Mesenchymal stem cell (in vitro differentiated cells and primary cell): Measurements from ENCODE around the gene HTRA3.
A peak's percentile ranks its signal among the peaks of the same experiment; 100 is the strongest.

Source experiments
- DNase-seq: peaks from one replicate; pipeline ENCODE4 v3.0.0-alpha.2; 2013
- H2AFZ ChIP-seq: one replicate; pipeline ENCODE4 v1.6.1; 2013; ENCODE audit warnings: low read depth, mild to moderate bottlenecking, control low read depth, inconsistent platforms, low read length, moderate library complexity
- H2AK5ac ChIP-seq: 2 replicates; pipeline ENCODE4 v1.6.1; 2013; ENCODE audit warnings: low read length, moderate library complexity, mild to moderate bottlenecking, inconsistent platforms; ENCODE audit not compliant: severe bottlenecking
- H2BK120ac ChIP-seq: one replicate; pipeline ENCODE4 v1.6.1; 2013; ENCODE audit warnings: low read depth, mild to moderate bottlenecking, inconsistent platforms, low read length, moderate library complexity
- H2BK12ac ChIP-seq, 2 experiments: one replicate each; pipeline ENCODE4 v1.6.1; 2013; ENCODE audit warnings: inconsistent platforms in 2 of 2, low read length in 2 of 2, mild to moderate bottlenecking in 2 of 2, moderate library complexity in 2 of 2, control low read depth in 1 of 2
- H2BK15ac ChIP-seq: one replicate; pipeline ENCODE4 v1.6.1; 2013; ENCODE audit warnings: mild to moderate bottlenecking, low read depth, inconsistent platforms; ENCODE audit not compliant: poor library complexity, severe bottlenecking
- H2BK5ac ChIP-seq: 2 replicates; pipeline ENCODE4 v1.6.1; 2013; ENCODE audit warnings: low read depth, mild to moderate bottlenecking, low read length, control low read depth, inconsistent platforms; ENCODE audit not compliant: poor library complexity, severe bottlenecking
- H3K14ac ChIP-seq, 2 experiments: one replicate each; pipeline ENCODE4 v1.6.1; 2013; ENCODE audit warnings: inconsistent platforms in 2 of 2, low read length in 2 of 2, control low read depth in 1 of 2, mild to moderate bottlenecking in 1 of 2, moderate library complexity in 1 of 2
- H3K18ac ChIP-seq, 2 experiments: one replicate each; pipeline ENCODE4 v1.6.1; 2013; ENCODE audit warnings: inconsistent platforms in 2 of 2, low read length in 2 of 2, control low read depth in 1 of 2, low read depth in 1 of 2, mild to moderate bottlenecking in 1 of 2
- H3K23ac ChIP-seq, 2 experiments: one replicate each; pipeline ENCODE4 v1.6.1; 2013; ENCODE audit warnings: inconsistent platforms in 2 of 2, low read length in 2 of 2, mild to moderate bottlenecking in 2 of 2, moderate library complexity in 2 of 2, control low read depth in 1 of 2
- H3K27ac ChIP-seq: 2 replicates; pipeline ENCODE4 v1.5.1; 2013; ENCODE audit warnings: mild to moderate bottlenecking, moderate library complexity, low read length, control low read depth, inconsistent platforms; ENCODE audit not compliant: poor library complexity, severe bottlenecking
- H3K27me3 ChIP-seq, 2 experiments: 2 replicates each; pipeline versions ENCODE4 v1.6.1 to v1.7.0; 2013; ENCODE audit warnings: low read length in 2 of 2, mild to moderate bottlenecking in 2 of 2, moderate library complexity in 2 of 2, control low read depth in 1 of 2, inconsistent platforms in 1 of 2; ENCODE audit not compliant: control insufficient read depth in 1 of 2, insufficient read depth in 1 of 2
- H3K36me3 ChIP-seq, 2 experiments: 2 replicates each; pipeline versions ENCODE4 v1.6.1 to v1.7.0; 2013; ENCODE audit warnings: low read length in 2 of 2, control low read depth in 1 of 2, inconsistent platforms in 1 of 2, low read depth in 1 of 2, mild to moderate bottlenecking in 1 of 2; ENCODE audit not compliant: insufficient read depth in 2 of 2, control insufficient read depth in 1 of 2
- H3K4ac ChIP-seq, 2 experiments: one replicate each; pipeline ENCODE4 v1.6.1; 2013; ENCODE audit warnings: inconsistent platforms in 2 of 2, low read length in 2 of 2, mild to moderate bottlenecking in 2 of 2, moderate library complexity in 2 of 2, control low read depth in 1 of 2, low read depth in 1 of 2
- H3K4me1 ChIP-seq: 2 replicates; pipeline ENCODE4 v1.6.1; 2013; ENCODE audit warnings: low read depth, low read length, control low read depth; ENCODE audit not compliant: control insufficient read depth, insufficient read depth
- H3K4me2 ChIP-seq: 2 replicates; pipeline ENCODE4 v1.6.1; 2013; ENCODE audit warnings: low read length, mild to moderate bottlenecking, inconsistent platforms; ENCODE audit not compliant: poor library complexity, severe bottlenecking
- H3K4me3 ChIP-seq, 2 experiments: 2 replicates each; pipeline versions ENCODE4 v1.5.1 to v1.7.0; 2013; ENCODE audit warnings: low read length in 2 of 2, mild to moderate bottlenecking in 2 of 2, control low read depth in 1 of 2, low read depth in 1 of 2; ENCODE audit not compliant: insufficient read depth in 1 of 2
- H3K79me1 ChIP-seq: replicated peaks from 2 replicates; pipeline ENCODE4 v1.6.1; 2013; ENCODE audit warnings: mild to moderate bottlenecking, control low read depth, low read length, inconsistent platforms; ENCODE audit not compliant: poor library complexity, severe bottlenecking
- H3K9ac ChIP-seq: 2 replicates; pipeline ENCODE4 v1.7.0; 2013; ENCODE audit warnings: mild to moderate bottlenecking, low read length, moderate library complexity
- H3K9me3 ChIP-seq: 2 replicates; pipeline ENCODE4 v1.7.0; 2013; ENCODE audit warnings: mild to moderate bottlenecking, low read length; ENCODE audit not compliant: control insufficient read depth
- H4K8ac ChIP-seq: one replicate; pipeline ENCODE4 v1.6.1; 2013; ENCODE audit warnings: inconsistent platforms, mild to moderate bottlenecking, low read length, moderate library complexity
- H4K91ac ChIP-seq: one replicate; pipeline ENCODE4 v1.6.1; 2013; ENCODE audit warnings: mild to moderate bottlenecking, low read length, inconsistent platforms
- WGBS: methylation state at CpG from one replicate; pipeline ENCODE4 v1.1.7; 2013; ENCODE audit warnings: mixed read lengths; 5-methylcytosine and 5-hydroxymethylcytosine counted together

Gene HTRA3

DNA sequence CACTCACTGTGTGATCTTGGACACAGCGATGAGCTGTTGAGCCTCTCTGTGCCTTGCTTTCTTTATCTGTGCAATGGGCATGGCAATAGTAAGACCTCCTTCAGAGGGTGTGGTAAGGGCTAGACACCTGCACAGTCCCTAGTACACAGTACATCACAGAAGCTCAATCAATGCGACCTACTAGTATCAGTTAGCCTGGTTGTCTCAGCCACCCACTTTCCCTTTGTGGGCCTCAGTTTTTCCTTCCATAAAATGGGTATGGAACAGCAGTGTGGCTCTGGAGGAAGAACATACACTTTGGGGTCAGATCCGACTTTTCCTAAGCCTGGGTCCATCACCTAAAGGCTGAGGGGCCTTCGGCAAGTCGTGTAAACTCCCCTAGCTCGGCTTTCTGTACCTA is 3.5 kb upstream of the HTRA3 start:
- peaks cover 40% of the 10 kb centered on the region for H3K4me1 ChIP-seq
- no peak overlapping the region for H2BK120ac ChIP-seq
- H4K8ac ChIP-seq: no peak overlapping the region
- H2BK12ac ChIP-seq: no peak overlapping the region
- no peak overlapping the region for H3K27ac ChIP-seq
- no peak overlapping the region for H3K4ac ChIP-seq
- no peaks in the 10 kb centered on the region for H3K79me1 ChIP-seq
- DNase-seq: no peak
- H2BK15ac ChIP-seq: no peak overlapping the region
- H3K9me3 ChIP-seq: no peaks in the 10 kb centered on the region
- H3K14ac ChIP-seq: no peak overlapping the region
- no peak overlapping the region for H2AK5ac ChIP-seq
- 94% methylated on average over 6 of the region's 6 CpGs for WGBS
- H3K27me3 ChIP-seq: peaks cover 16 to 19% of the 10 kb centered on the region in 2 experiments
- no peak overlapping the region for H2BK5ac ChIP-seq
- H3K4me3 ChIP-seq: no peak overlapping the region
- no peak overlapping the region for H3K23ac ChIP-seq
- H2AFZ ChIP-seq: no peak overlapping the region
- H3K18ac ChIP-seq: no peak overlapping the region
- no peak overlapping the region for H3K9ac ChIP-seq
- no peak overlapping the region for H3K4me2 ChIP-seq
- H4K91ac ChIP-seq: no peak overlapping the region
- no peaks in the 10 kb centered on the region for H3K36me3 ChIP-seq

DNA sequence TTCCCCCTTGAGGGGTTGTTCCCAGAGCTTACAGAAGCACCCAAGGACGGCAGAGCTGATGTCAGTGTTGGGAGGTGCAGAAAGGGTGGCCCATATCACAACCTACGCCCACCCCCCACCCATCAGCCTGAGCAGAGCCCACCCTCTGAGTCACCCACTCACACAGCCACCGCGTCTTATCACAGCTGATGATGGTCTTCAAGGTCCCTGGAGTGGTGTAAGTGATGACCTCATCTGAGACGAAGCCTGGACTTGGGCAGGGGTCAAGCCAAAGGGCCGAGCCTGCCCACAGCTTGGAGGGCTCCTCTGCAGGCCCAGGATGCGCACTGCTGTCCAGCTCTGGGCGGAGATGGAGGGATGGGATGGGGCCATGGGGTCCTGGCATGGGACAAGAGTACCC is 3.0 kb upstream of the HTRA3 start:
- Histone ChIP-seq H4K8ac (no peak overlapping the region), H2BK120ac (no peak overlapping the region), H2AFZ (no peak overlapping the region), H2BK15ac (no peak overlapping the region), H3K27ac (no peak overlapping the region), H3K36me3 (no peaks in the 10 kb centered on the region), H3K4me3 (no peak overlapping the region), H3K14ac (no peak overlapping the region), H3K9ac (peak overlapping the region; percentile 29), H3K27me3 (peaks cover 19 to 20% of the 10 kb centered on the region in 2 experiments), H3K4me1 (peaks cover 36% of the 10 kb centered on the region), H3K18ac (peak overlapping the region in 1 of 2 experiments; percentile 16), H2AK5ac (no peak overlapping the region), H3K9me3 (no peaks in the 10 kb centered on the region), H2BK5ac (no peak overlapping the region), H3K23ac (no peak overlapping the region), H3K79me1 (no peaks in the 10 kb centered on the region), H2BK12ac (peak overlapping the region in 1 of 2 experiments; percentile 75), H4K91ac (no peak overlapping the region), H3K4ac (no peak overlapping the region), H3K4me2 (no peak overlapping the region)
- 57% methylated on average over 4 of the region's 8 CpGs for WGBS
- no peak for DNase-seq

DNA sequence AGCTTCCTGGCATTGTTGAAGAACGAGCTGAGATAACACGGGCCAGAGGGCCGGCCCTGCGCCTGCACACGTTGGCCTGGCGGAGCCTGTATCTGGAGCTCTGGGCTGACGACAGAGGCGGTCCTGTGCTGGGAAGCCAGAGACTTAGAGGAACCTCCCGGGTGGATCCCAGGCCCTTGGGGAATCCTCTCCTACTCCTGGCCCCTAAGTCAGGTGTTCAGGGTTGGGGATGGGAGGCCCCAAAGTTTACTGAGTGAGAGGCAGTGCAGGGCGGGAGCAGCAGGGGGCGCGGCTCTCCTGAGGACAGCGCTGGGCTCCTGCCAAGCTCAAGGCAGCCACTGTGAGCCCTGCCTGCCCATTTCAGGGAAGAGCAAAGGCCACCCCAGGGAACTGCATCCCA is 2.5 kb upstream of the HTRA3 start:
- Histone ChIP-seq H3K14ac (no peak overlapping the region), H3K4ac (no peak overlapping the region), H3K18ac (no peak overlapping the region), H3K36me3 (no peaks in the 10 kb centered on the region), H3K9me3 (no peaks in the 10 kb centered on the region), H2AK5ac (no peak overlapping the region), H3K9ac (peak overlapping the region; percentile 29), H3K27me3 (peaks cover 19 to 26% of the 10 kb centered on the region in 2 experiments), H3K4me2 (no peak overlapping the region), H4K8ac (no peak overlapping the region), H3K23ac (no peak overlapping the region), H4K91ac (no peak overlapping the region), H3K4me1 (peaks cover 30% of the 10 kb centered on the region), H2BK15ac (no peak overlapping the region), H3K4me3 (no peak overlapping the region), H3K27ac (no peak overlapping the region), H2BK5ac (no peak overlapping the region), H2BK120ac (no peak overlapping the region), H3K79me1 (no peaks in the 10 kb centered on the region), H2AFZ (no peak overlapping the region), H2BK12ac (peak overlapping the region in 1 of 2 experiments; percentile 75)
- peak; percentile 67 for DNase-seq
- 35% methylated on average over 13 of the region's 13 CpGs for WGBS

DNA sequence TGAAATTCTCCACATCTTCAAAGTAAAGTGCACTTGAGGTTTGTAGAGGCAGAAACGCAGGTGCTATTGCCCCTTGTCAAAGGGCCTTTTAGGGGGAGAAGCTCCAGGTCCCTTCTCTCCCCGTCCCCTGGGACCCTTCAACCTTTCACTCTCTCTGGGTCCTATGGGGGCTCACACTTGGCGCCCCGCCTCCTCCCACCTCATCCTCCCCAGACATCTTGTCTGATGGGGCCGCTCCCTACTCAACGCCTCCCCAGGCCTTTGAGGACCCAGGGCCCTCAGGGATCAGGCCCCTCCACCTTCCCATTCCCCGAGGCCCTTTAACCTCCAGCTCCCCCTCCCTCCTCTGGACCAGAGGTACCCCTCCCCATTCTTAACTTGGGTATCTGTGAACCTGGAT is 1.3 kb upstream of the HTRA3 start:
- no peaks in the 10 kb centered on the region for H3K79me1 ChIP-seq
- H3K9ac ChIP-seq: no peak overlapping the region
- peaks cover 26% of the 10 kb centered on the region for H3K4me1 ChIP-seq
- peak overlapping the region in 1 of 2 experiments; percentile 55 for H2BK12ac ChIP-seq
- no peak overlapping the region for H3K27ac ChIP-seq
- no peak overlapping the region for H3K14ac ChIP-seq
- peak overlapping the region in 1 of 2 experiments; percentile 49 for H3K4ac ChIP-seq
- peak overlapping the region; percentile 31 for H2BK15ac ChIP-seq
- no peak overlapping the region for H2BK120ac ChIP-seq
- H3K36me3 ChIP-seq: no peaks in the 10 kb centered on the region
- H2AFZ ChIP-seq: no peak overlapping the region
- H4K91ac ChIP-seq: no peak overlapping the region
- no peak overlapping the region for H3K23ac ChIP-seq
- no peak for DNase-seq
- no peak overlapping the region for H3K4me2 ChIP-seq
- H4K8ac ChIP-seq: no peak overlapping the region
- no peak overlapping the region for H2BK5ac ChIP-seq
- peaks cover 19 to 26% of the 10 kb centered on the region in 2 experiments for H3K27me3 ChIP-seq
- H3K18ac ChIP-seq: no peak overlapping the region
- H3K4me3 ChIP-seq: no peak overlapping the region
- no peaks in the 10 kb centered on the region for H3K9me3 ChIP-seq
- no peak overlapping the region for H2AK5ac ChIP-seq
- 92% methylated on average over 7 of the region's 7 CpGs for WGBS
